SJCRH30 (cell line): Measurements from ENCODE around the gene SEPTIN5. TPM values are rescaled to one million over a fixed set of nuclear protein-coding genes. Genes with fewer than 3 reads are reported as not detected.
A peak's percentile ranks its signal among the peaks of the same experiment; 100 is the strongest.
"Not testable (repeated sequence)": the region's sequence is repeated elsewhere in the genome, so short reads cannot be mapped to it uniquely, and the experiment has no call there.

ENCODE experiments used
- DNase-seq, 2 experiments: peaks; one replicate each; pipeline ENCODE4 v3.0.0-alpha.2; 2015 to 2020
- H3K27ac ChIP-seq: fragments of 250-450 bp; sonication (Bioruptor Pico); 2 replicates; pipeline ENCODE4 v1.5.1; 2020; ENCODE audit warnings: mild to moderate bottlenecking, moderate library complexity
- H3K27me3 ChIP-seq: fragments of 250-450 bp; sonication (Bioruptor Pico); 2 replicates; pipeline ENCODE4 v1.5.1; 2020; ENCODE audit warnings: mild to moderate bottlenecking, moderate library complexity
- H3K36me3 ChIP-seq: fragments of 250-450 bp; sonication (Bioruptor Pico); 2 replicates; pipeline ENCODE4 v1.5.1; 2020; ENCODE audit warnings: mild to moderate bottlenecking, moderate library complexity
- H3K4me1 ChIP-seq: fragments of 250-450 bp; sonication (Bioruptor Pico); 2 replicates; pipeline ENCODE4 v1.5.1; 2020; ENCODE audit warnings: mild to moderate bottlenecking, moderate library complexity
- H3K4me3 ChIP-seq: fragments of 250-450 bp; sonication (Bioruptor Pico); 2 replicates; pipeline ENCODE4 v1.5.1; 2020; ENCODE audit warnings: mild to moderate bottlenecking, moderate library complexity
- H3K9me3 ChIP-seq: fragments of 250-450 bp; sonication (Bioruptor Pico); replicated peaks from 2 replicates; pipeline ENCODE4 v1.5.1; 2020; ENCODE audit warnings: mild to moderate bottlenecking, moderate library complexity
- total RNA-seq: library from RNA; depleted of rRNA; stranded (reverse); fragments of >200 nt; shearing (Covaris generic); gene quantifications from 2 replicates; pipeline ENCODE4 v1.2.3, GENCODE V29; 2014

SEPTIN5 gene
- total RNA-seq, 1 experiment from 2014 or later: 11.9 TPM

DNA sequence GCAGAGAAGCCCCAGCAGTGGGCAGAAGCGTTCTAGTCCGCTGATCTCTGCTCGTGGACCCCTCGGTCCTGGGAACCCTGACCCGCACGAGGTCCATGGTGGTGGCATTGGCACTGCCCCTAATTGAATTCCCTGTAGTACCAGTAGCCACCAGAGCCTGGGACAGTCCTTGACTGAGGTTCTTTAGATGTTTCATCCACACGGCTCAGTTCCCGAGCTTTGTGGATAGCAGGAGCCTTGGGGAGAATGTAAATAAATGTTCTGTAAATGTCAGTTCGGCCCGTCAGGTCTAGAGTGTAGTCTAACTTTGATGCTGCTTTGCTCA lies 39.4 kb upstream of the SEPTIN5 start:
- Histone ChIP-seq H3K4me3 (no peak overlapping the region), H3K36me3 (no peaks in the 10 kb centered on the region), H3K27ac (no peak overlapping the region), H3K27me3 (no peaks in the 10 kb centered on the region), H3K4me1 (peaks cover 3% of the 10 kb centered on the region; the same call in 1 of the 2 replicates), H3K9me3 (0 out of 2 replicates have a peak, but pooled peaks cover 5% of the 10 kb centered on the region)
- no peak for DNase-seq

DNA sequence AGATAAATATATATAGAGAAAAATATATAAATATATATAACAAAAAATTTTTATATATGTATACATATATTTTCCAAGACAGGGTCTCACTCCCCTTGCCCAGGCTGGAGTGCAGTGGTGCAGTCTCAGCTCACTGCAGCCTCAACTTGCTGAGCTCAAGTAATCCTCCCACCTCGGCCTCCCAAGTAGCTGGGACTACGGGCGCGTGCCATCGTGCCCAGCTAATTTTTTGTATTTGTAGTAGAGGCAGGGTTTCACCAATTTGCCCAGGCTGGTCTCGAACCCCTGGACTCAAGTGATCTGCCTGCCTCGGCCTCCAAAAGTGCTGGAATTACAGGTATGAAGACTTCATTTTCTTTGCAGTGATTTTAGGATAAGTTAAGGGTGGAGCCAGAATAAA lies 38.9 kb upstream of the SEPTIN5 start:
- Histone ChIP-seq H3K4me1 (peaks cover 3% of the 10 kb centered on the region; the same call in 1 of the 2 replicates), H3K4me3 (no peak overlapping the region), H3K9me3 (0 out of 2 replicates have a peak, but pooled peaks cover 5% of the 10 kb centered on the region), H3K27me3 (no peaks in the 10 kb centered on the region), H3K36me3 (no peaks in the 10 kb centered on the region), H3K27ac (no peak overlapping the region)
- DNase-seq: no peak

DNA sequence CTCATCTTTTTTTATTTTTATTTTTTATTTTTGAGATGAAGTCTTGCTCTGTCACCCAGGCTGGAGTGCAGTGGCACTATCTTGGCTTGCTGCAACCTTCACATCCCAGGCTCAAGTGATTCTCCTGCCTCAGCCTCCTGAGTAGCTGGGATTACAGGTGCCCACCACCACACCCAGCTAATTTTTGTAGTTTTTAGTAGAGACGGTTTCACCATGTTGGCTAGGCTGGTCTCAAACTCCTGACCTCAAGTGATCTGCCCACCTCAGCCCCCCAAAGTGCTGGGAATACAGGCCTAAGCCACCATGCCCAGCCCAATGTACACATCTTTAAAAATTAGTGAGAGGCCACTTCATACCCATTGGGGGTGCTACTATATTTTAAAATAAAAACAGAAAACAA lies 37.9 kb upstream of the SEPTIN5 start:
- DNase-seq, H3K4me1 ChIP-seq, H3K9me3 ChIP-seq, H3K27ac ChIP-seq, H3K4me3 ChIP-seq, H3K27me3 ChIP-seq, H3K36me3 ChIP-seq: not testable (repeated sequence)

DNA sequence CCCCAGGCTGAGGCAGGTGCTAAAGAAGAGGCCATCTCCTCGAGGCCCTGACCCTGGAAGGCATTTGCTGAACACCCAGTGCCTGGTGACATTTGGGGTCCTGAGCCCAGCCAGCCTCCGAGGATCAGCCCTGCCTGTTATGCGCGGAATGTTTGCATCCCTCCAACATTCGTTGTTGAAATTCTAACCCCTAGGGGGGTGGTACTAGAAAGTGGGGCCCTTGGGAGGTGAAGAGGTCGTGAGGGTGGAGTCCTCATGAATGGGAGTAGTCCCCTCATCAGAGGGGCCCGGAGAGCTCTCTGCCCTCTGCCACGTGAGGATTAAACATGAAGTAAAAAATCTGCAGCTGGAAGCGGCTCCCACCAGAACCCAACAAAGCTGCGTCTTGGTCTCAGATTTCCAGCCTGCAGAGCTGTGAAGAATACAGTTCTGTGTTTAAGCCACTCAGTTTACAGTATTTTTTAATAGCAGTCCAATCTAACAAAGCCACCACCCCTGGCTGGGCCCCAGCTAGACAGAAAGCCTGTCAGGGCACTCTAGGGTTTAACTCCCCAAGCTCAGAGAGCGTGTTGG lies 35.3 kb upstream of the SEPTIN5 start:
- H3K36me3 ChIP-seq: no peaks in the 10 kb centered on the region
- no peak overlapping the region for H3K27ac ChIP-seq
- peaks cover 3% of the 10 kb centered on the region; the same call in 1 of the 2 replicates for H3K4me1 ChIP-seq
- 0 out of 2 replicates have a peak, but pooled peaks cover 3% of the 10 kb centered on the region for H3K9me3 ChIP-seq
- no peaks in the 10 kb centered on the region for H3K27me3 ChIP-seq
- DNase-seq: no peak
- H3K4me3 ChIP-seq: no peak overlapping the region

DNA sequence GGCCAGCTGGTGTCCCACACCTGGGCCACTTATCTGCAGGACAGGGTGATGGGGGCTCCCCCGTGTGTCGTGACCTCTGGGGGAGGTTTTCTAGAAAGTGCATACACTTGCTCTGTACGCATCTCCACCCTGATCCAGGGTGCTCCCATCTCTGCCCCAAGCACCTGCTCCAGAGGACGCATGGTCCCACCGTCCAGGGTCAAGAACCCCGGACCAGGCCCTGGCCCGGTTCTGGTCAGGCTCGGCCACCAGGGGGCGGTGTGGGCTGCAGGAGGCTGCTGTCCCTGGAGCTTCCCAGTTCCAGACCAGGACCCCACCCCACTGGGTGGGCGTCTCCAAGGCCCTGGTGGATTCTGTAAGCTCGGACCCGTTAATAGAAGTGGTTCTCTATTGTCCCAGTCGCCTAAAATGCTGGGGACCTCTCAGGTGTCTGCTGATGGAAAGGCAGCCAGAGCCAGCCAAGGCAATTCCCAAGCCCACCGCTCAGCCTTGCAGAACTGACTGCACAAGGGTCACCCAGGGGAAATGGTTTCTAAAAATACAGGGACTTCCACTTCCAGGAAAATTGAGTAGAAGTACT lies 34.7 kb upstream of the SEPTIN5 start:
- H3K27ac ChIP-seq: no peak overlapping the region
- no peaks in the 10 kb centered on the region for H3K27me3 ChIP-seq
- H3K36me3 ChIP-seq: no peaks in the 10 kb centered on the region
- H3K4me3 ChIP-seq: no peak overlapping the region
- DNase-seq: no peak
- no peaks in the 10 kb centered on the region for H3K4me1 ChIP-seq
- 0 out of 2 replicates have a peak, but pooled peaks cover 3% of the 10 kb centered on the region for H3K9me3 ChIP-seq

DNA sequence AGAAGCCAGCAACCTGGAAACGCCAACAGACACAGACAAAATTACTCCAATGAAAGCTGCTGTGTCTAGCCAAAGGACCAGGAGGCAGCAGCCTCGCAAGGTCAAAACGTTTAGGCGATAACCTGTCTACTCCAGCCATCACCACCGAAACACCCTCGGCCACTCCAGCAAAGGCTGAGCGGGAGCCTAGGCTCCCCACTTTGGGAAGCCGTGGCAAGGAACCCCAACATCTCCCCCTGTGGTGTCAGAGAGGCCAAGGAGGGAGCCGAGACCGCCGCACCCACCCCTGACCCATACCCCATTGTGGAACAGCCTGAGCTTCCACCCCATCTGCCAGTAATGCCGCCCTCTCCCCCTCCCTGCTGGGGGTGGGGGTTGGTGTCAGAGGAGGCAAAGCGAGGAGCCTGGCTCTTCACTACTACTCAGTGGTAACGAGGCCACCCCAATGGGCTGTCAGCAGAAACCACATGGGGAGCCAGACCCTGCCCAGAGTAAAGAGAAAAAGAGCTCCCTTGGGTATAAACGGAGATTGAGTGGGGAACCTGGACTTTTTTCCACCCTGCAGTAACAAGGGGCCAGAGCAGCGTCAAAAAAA lies 33.9 kb upstream of the SEPTIN5 start:
- H3K36me3 ChIP-seq: no peaks in the 10 kb centered on the region
- H3K27ac ChIP-seq: no peak overlapping the region
- no peaks in the 10 kb centered on the region for H3K4me1 ChIP-seq
- no peaks in the 10 kb centered on the region for H3K27me3 ChIP-seq
- H3K9me3 ChIP-seq: 0 out of 2 replicates have a peak, but pooled peaks cover 3% of the 10 kb centered on the region
- H3K4me3 ChIP-seq: no peak overlapping the region
- DNase-seq: no peak

DNA sequence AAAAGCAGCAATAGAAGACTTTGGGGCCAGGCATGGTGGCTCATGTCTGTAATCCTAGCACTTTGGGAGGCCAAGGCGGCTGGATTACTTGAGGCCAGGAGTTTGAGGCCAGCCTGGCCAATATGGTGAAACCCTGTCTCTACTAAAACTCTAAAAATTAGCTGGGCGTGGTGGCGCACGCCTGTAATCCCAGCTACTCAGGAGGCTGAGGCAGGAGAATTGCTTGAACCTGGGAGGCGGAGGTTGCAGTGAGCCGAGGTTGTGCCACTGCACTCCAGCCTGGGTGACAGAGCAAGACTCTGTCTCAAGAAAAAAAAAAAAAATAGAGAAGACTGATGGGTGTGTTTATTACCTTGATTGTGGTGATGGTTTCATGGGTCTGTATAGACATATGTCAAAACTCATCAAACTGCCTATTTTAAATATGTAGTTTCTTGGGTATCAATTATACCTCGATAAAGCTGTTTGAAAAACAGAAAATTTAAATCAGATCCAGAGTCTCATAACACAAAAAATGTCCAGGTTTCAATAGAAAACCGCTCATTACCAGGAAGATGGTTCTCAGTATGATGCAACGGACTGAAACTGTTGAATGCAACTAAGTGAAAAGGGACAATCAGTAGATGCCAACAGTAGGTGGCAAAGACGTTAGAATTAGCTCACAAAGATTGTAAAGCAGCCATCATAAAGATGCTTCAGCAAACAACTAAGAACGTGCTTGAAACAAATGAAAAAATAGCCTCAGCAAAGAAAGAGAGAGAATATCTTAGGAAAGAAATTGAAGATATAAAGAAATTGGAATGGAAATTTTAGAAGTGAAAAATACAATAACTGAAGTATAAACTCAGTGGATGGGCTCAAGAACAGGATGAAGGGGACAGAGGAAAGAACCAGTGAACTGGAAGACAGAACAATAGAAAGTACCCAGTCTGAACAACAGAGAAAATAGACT lies 33.1 kb upstream of the SEPTIN5 start:
- Histone ChIP-seq H3K9me3 (0 out of 2 replicates have a peak, but pooled peaks cover 3% of the 10 kb centered on the region), H3K4me3 (no peak overlapping the region), H3K4me1 (no peaks in the 10 kb centered on the region), H3K27ac (no peak overlapping the region), H3K36me3 (no peaks in the 10 kb centered on the region), H3K27me3 (no peaks in the 10 kb centered on the region)
- DNase-seq: no peak

DNA sequence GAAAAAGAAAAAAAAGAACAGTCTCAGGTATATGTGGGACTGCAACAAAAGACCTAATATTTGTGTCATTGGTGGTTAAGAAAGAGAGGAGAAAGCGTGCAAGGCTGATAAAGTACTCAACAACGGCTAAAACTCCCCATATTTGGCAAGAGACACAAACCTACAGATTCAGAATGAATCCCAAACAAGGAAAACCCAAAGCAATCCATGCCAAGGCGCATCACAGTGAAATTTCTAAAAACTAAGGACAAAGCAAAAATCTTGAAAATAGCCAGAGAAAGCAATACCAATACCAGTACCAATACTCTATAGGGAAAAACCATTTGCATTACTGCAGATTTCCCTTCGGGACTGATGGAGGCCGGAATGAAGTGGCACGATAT lies 32.4 kb upstream of the SEPTIN5 start:
- Histone ChIP-seq H3K9me3 (0 out of 2 replicates have a peak, but pooled peaks cover 3% of the 10 kb centered on the region), H3K4me3 (no peak overlapping the region), H3K36me3 (no peaks in the 10 kb centered on the region), H3K27me3 (no peaks in the 10 kb centered on the region), H3K27ac (no peak overlapping the region), H3K4me1 (no peaks in the 10 kb centered on the region)
- DNase-seq: no peak

DNA sequence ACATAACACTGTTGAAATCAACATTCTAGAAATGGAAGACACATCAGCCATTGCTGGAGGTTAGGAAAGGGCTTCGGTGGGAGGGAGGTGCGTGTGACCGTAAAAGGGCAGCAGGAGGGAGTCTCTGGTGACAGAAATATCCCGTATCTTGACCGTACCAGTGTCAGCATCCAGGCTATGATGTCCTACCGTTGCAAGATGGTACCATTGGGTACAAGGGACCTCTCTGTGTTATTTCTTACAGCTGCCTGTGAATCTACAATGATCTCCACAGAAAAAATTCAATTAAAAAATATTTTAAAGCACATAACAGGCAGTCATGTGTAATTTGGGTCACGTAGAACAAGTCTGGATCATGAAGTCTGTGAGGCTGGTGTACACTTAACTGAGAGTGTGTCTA lies 27.4 kb upstream of the SEPTIN5 start:
- H3K4me3 ChIP-seq: no peak overlapping the region
- no peak for DNase-seq
- 0 out of 2 replicates have a peak, but pooled peaks cover 6% of the 10 kb centered on the region for H3K4me1 ChIP-seq
- no peak overlapping the region for H3K27ac ChIP-seq
- no peaks in the 10 kb centered on the region for H3K9me3 ChIP-seq
- H3K36me3 ChIP-seq: no peaks in the 10 kb centered on the region
- H3K27me3 ChIP-seq: peaks cover 12% of the 10 kb centered on the region; the same call in 1 of the 2 replicates

DNA sequence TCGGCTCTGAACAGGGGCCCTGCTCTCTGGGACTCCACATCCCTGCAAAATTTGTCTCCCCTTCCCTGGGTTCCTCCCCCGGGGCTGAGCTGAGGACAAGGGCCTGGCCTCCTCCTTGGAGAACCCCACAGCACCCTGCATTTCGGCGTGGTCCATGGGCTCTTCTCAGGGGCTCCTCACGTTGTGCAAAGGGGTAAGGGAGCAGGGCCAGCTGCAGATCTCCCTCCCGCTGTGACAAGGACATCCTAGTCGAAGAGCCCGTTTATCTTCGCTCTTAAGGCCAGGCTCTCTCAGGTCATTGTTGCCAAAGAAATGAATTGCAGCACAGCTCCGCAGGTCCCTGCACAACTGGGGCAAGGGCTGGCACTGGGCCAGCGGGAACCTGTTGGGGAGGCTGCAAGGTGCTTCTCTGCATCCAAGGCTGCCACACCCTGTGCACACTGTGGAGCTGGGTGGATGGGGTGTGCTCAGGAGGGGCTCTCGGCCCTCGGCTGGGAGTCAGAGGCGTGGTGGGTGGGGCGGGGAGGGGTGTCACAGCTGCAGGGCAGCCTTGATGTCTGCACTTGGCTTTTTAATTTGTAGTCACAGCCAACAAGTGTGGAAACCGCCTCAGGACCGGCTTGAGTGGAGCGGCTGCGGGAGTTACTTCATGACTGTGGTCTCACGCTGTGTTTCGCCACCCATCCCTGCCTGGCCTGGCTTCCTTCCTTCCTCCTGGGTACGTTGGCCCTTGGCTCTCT lies 26.6 kb upstream of the SEPTIN5 start:
- Histone ChIP-seq H3K4me1 (0 out of 2 replicates have a peak, but pooled peaks cover 6% of the 10 kb centered on the region), H3K4me3 (no peak overlapping the region), H3K27me3 (peaks cover 12% of the 10 kb centered on the region; the same call in 1 of the 2 replicates), H3K36me3 (no peaks in the 10 kb centered on the region), H3K9me3 (no peaks in the 10 kb centered on the region), H3K27ac (no peak overlapping the region)
- DNase-seq: no peak

DNA sequence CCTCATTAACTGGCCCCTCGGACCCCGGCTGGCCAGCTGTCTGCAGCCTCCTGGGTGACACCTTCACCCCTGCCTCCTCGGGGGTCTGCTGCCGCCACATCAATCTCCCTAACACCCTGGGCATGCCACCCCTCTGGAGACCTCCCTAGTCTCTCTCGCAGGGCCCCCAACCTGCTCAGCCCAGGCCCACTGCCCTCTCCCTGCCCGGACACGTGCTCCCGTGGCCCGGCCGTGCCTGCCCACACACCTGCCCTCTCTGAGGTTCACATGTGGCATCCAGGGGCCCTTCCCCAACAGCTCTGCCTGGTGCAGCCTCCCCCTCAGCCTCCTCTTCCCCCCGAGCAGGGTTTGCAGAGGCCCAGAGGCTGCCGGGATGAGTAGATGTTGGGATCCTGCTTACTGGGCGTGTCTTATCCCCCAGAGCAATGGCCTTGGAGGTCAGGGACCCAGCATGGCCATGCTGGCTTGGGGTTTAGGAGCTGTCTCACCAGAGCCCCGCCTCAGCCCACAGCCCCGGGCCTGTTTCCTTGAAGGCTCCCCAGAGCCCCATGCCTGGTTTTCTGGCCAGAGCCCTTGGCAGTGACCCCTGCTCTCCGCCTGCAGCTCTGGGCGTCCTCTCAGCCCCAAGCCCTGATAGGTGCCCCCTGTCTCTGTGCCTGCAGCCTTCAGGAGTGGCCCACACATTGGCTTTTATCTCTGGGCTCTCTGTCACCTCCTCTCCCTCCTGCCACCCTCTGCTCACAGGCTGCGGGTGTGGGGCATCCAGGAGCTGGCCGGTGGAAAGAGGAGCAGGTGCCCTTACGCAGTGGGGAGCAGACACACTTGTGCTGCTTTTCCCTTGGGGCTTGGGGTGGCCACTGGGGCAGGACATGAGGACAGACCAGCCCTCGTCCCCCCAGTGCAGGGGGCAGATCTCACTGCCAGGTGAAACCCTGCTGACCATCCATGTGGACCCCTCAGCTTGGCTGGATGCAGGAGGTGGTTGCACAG lies 25.7 kb upstream of the SEPTIN5 start:
- Histone ChIP-seq H3K9me3 (no peaks in the 10 kb centered on the region), H3K4me1 (0 out of 2 replicates have a peak, but pooled peaks cover 6% of the 10 kb centered on the region), H3K36me3 (no peaks in the 10 kb centered on the region), H3K4me3 (no peak overlapping the region), H3K27ac (no peak overlapping the region), H3K27me3 (peaks cover 12% of the 10 kb centered on the region; the same call in 1 of the 2 replicates)
- DNase-seq: no peak

DNA sequence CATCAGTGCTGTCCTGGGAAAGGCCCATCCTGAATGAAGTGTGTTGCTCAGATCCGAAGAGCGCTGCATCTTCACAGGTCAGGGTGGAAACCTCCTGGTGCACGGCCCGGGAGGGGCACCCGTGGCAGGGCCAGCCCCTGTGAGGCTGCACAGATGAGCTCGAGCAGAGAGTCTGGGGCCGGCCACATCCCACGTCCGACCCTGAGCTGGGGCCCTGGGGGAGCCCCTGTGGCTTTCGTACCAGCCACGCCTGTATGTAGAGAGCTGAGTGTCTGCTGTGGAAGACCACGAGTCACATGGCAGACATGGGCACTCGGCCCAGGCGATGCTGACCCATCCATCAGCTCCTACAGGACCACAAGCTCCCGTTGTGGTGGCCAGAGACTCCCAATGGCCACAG lies 24.9 kb upstream of the SEPTIN5 start:
- Histone ChIP-seq H3K36me3 (no peaks in the 10 kb centered on the region), H3K4me3 (no peak overlapping the region), H3K9me3 (no peaks in the 10 kb centered on the region), H3K27me3 (peaks cover 12% of the 10 kb centered on the region; the same call in 1 of the 2 replicates), H3K27ac (no peak overlapping the region), H3K4me1 (0 out of 2 replicates have a peak, but pooled peaks cover 6% of the 10 kb centered on the region)
- no peak for DNase-seq

DNA sequence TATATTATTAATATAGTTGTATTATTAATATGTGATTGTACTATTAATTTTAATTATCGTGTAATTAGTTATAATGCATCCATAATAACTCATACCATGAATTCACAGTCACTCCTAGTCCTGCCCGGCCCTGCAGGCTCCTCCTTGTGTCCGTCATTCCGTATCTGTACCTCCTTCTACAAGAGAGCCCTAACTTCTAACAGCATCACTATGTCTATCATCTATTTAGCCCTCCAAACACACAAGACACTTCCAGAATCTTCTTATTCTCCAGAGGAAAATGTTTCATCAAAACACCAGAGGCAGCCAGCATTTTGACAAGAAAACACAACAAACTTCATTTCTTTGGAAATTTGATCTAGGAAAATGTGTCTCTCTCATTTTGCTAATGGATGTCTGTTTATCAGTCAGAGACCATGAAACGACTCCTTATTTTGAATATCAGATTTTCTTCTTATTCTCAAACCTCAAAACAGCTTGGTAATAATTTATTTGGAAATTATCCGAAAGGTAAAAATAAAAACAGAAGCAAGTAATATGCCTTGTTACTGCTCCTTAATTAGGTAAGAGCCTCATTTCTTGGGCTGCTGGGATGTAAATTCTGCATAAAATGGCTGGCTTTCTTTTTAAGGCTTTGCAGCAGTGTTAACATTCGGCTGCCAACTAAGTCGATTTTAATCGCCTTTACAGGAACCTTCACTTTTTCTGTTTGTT lies 23.1 kb upstream of the SEPTIN5 start:
- Histone ChIP-seq H3K4me1 (0 out of 2 replicates have a peak, but pooled peaks cover 6% of the 10 kb centered on the region), H3K27ac (no peak overlapping the region), H3K4me3 (peak overlapping the region; percentile 32), H3K36me3 (no peaks in the 10 kb centered on the region), H3K27me3 (peaks cover 12% of the 10 kb centered on the region; the same call in 1 of the 2 replicates), H3K9me3 (no peaks in the 10 kb centered on the region)
- DNase-seq: no peak
